ENCODE data around the gene CCR9. TPM values are rescaled to one million over a fixed set of nuclear protein-coding genes. Genes with fewer than 3 reads are reported as not detected.

The CCR9 gene
- total RNA-seq, 1 donor from 2014 or later: not detected

DNA sequence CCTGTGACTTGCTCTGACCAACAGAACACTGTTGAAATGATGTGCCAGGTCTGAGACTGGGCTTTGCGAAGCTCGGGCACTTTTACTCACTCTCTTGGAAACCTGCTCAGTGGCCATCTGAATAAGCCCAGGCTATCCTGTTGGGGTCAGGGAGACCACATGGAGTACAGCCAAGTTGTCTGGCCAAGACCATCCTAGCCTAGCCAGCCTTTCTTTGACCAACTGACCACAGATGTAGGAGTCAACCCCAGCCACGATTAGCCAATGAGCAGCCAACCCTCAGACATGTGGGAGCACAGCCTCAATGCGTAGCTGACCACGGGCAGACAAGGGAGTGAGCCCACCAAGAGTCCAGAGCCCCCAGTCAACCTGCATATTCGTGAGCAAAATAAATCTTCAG lies 26.1 kb downstream of the CCR9 start:
- Histone ChIP-seq H3K36me3 (no peaks in the 10 kb centered on the region), H3K27ac (no peak overlapping the region), H3K9me3 (no peaks in the 10 kb centered on the region), H3K4me1 (peaks cover 13% of the 10 kb centered on the region), H3K4me3 (no peak overlapping the region), H3K27me3 (no peaks in the 10 kb centered on the region)
- TF ChIP-seq, protein P1, sequence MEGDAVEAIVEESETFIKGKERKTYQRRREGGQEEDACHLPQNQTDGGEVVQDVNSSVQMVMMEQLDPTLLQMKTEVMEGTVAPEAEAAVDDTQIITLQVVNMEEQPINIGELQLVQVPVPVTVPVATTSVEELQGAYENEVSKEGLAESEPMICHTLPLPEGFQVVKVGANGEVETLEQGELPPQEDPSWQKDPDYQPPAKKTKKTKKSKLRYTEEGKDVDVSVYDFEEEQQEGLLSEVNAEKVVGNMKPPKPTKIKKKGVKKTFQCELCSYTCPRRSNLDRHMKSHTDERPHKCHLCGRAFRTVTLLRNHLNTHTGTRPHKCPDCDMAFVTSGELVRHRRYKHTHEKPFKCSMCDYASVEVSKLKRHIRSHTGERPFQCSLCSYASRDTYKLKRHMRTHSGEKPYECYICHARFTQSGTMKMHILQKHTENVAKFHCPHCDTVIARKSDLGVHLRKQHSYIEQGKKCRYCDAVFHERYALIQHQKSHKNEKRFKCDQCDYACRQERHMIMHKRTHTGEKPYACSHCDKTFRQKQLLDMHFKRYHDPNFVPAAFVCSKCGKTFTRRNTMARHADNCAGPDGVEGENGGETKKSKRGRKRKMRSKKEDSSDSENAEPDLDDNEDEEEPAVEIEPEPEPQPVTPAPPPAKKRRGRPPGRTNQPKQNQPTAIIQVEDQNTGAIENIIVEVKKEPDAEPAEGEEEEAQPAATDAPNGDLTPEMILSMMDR (IDR thresholded peaks at IDR 0.05): no peak
- ATAC-seq (no peak), DNase-seq (no peak)
- intact Hi-C loops (cut with DNase I): no loop called here

DNA sequence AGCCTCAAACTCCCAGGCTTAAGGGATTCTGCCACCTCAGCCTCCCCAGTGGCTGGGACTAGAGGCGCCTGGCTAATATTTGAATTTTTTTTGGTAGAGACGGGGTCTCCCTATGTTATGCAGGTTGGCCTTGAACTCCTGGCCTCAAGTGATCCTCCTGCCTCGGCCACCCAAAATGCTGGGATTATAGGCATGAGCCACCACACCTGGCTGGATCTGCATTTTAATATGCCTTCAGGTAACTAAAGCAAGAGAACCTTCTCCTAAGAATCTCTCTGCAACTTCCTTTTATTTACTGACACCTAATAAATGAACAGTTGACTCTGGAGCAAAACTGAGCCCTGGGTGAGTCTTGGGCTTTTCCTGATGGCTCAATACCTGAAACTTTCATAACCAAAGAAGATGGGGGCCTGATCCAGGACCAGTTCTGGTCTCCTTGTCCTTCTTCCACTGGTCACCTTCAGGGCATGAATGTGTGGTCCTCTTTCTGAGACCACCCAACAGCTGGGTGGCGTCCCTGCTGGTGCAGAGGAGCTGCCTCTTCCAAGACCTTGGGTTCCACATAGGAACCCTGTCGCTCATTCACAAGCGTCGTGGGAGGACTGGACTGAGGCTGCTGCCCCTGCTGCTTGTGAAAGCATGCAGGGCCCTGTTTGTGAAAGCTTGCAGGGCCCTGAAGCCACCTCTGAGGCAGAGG lies 28.2 kb downstream of the CCR9 start:
- ATAC-seq: no peak
- no peaks in the 10 kb centered on the region for H3K27me3 ChIP-seq
- intact Hi-C loops (cut with DNase I): no loop called here
- DNase-seq: no peak
- H3K9me3 ChIP-seq: no peaks in the 10 kb centered on the region
- H3K36me3 ChIP-seq: peaks cover 14% of the 10 kb centered on the region
- H3K27ac ChIP-seq: no peak overlapping the region
- no peak overlapping the region for H3K4me3 ChIP-seq
- TF ChIP-seq, protein P1 (IDR thresholded peaks at IDR 0.05): no peak
- H3K4me1 ChIP-seq: peaks cover 7% of the 10 kb centered on the region

DNA sequence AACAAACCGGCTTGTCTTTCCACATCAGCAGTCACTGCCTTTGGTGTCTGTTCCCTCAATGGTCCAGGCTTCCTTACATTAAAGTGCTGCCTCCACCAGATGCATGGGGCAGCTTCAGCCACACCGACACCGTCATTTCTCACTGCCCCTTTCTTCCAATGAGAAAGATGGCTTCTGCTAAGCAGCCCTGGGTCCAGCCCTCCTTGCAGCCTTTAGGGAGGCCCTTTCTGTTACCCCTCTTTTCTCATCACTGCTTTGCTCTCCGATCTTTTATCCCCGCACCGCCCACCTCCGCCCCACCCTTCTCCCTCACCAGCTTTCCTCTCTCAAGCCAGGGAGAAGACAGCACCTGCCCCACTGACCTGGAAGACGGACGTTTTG lies 28.7 kb downstream of the CCR9 start:
- Histone ChIP-seq H3K9me3 (no peaks in the 10 kb centered on the region), H3K27ac (no peak overlapping the region), H3K36me3 (peaks cover 19% of the 10 kb centered on the region), H3K27me3 (no peaks in the 10 kb centered on the region), H3K4me3 (no peak overlapping the region), H3K4me1 (peaks cover 7% of the 10 kb centered on the region)
- intact Hi-C loops (cut with DNase I): no loop called here
- DNase-seq (no peak), ATAC-seq (no peak)
- TF ChIP-seq, protein P1 (IDR thresholded peaks at IDR 0.05): no peak

DNA sequence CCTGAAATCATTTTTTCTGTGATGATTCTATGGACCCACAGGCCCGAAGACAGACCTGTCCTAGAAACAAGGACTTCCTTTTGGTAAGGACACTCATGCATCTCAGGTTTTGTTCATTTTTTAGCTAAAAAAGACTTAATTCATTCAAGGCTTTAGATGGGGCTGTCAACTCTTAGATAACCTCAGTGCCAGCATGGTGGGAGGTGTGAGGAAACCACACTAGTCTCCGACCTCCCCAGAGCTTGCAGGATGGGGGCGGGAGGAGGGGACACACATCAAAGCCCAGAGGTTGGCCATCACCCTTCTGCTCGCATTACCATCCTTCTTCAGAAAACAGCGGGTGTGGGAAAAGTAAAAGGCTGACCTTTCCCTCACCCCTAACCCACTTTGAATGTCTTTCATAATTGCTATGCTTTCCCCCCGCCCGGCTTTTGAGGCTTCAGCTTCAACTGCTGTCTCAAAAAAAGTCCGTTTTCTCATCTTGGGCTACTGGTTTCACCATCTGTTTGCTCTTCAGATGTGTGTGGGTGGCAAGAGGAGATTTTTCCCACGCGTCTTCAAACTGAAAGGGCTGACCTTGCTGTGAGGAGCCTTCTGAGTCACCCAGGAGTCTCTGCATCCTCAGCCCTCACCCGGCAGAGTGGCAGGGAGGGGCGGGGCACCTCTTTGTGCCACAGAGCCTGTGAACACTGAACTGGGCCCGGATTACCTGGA lies 29.3 kb downstream of the CCR9 start:
- intact Hi-C loops (cut with DNase I): no loop called here
- Histone ChIP-seq H3K9me3 (no peaks in the 10 kb centered on the region), H3K4me3 (no peak overlapping the region), H3K36me3 (peaks cover 25% of the 10 kb centered on the region), H3K4me1 (peaks cover 7% of the 10 kb centered on the region), H3K27ac (no peak overlapping the region), H3K27me3 (no peaks in the 10 kb centered on the region)
- ATAC-seq: peak; percentile 74
- peak; percentile 74 for DNase-seq
- TF ChIP-seq, protein P1 (IDR thresholded peaks at IDR 0.05): no peak

DNA sequence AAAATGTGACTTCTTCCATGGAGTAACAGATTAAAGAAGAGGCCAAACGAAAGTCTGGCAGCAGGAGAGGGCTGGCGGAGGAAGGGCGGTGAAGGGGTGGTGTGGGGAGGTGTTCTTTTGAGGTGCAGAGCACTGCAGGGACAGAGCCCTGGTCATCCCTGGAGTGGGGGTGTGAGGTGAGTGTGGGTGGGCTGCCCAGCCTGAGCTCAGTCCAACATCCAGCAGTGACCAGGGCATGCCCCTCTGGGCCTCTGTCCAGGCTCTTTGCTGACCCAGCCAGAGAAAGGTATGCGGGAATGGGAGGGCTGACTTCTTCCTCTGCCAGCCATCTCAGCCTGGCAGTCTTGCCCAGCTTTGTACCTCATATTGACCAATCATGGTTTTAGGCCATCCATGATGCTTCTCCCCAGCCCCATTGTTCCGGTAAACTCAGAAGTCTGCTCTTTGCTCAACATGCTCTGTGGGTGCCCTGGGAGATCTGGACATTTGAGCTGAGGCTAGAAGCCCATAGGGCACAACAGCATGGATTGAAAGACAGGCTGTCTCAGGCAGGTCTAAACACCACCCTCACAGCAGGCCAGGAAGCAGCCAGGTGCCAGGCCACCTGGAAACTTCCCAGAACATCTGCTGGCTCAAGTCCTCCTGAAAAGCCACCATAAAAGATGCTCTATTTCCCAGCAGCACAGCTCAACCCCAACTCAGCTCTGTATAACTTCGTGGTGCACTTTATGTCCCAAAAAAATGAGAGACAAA lies 31.0 kb downstream of the CCR9 start:
- intact Hi-C loops (cut with DNase I): no loop called here
- Histone ChIP-seq H3K9me3 (no peaks in the 10 kb centered on the region), H3K4me1 (peaks cover 7% of the 10 kb centered on the region), H3K36me3 (peaks cover 41% of the 10 kb centered on the region), H3K4me3 (no peak overlapping the region), H3K27me3 (no peaks in the 10 kb centered on the region), H3K27ac (no peak overlapping the region)
- peak; percentile 10 for DNase-seq
- TF ChIP-seq, protein P1 (IDR thresholded peaks at IDR 0.05): no peak
- ATAC-seq: no peak

All from upper lobe of right lung (tissue), 1 donor.